Panc1 (cell line): Measurements from ENCODE around the gene MNAT1. TPM values are rescaled to one million over a fixed set of nuclear protein-coding genes. Genes with fewer than 3 reads are reported as not detected.
"Not testable (repeated sequence)": the region's sequence is repeated elsewhere in the genome, so short reads cannot be mapped to it uniquely, and the experiment has no call there.

Source experiments
- ATAC-seq: fragments of 200-7000 bp; cut with Tn5 transposase; 2 replicates; pipeline ENCODE4 v1.9.1; 2020; ENCODE audit warnings: mild to moderate bottlenecking, moderate library complexity
- BruUV-seq: library from RNA; stranded (reverse); fragments of 400-500 nt; replicated peaks from 2 replicates; lab custom pipeline; 2021; lab: Mats Ljungman, UMichigan
- CTCF ChIA-PET: fragments of 300-600 bp; sonication (Branson Sonifier 250); formaldehyde crosslinking; loops from one replicate; lab custom pipeline; 2022; ENCODE audit warnings: antibody characterized with exemption; lab: Charles Lee
- POLR2A ChIA-PET: fragments of 300-600 bp; sonication (Branson Sonifier 250); formaldehyde crosslinking; loops from one replicate; lab custom pipeline; 2022; ENCODE audit warnings: antibody characterized with exemption; lab: Charles Lee
- DNase-seq: peaks from one replicate; pipeline ENCODE4 v3.0.0-alpha.2; 2010; ENCODE audit warnings: low read depth, low spot score
- H3K27ac ChIP-seq: 2 replicates; pipeline ENCODE4 v1.5.1; 2011; ENCODE audit warnings: mild to moderate bottlenecking, low read length, inconsistent platforms
- H3K27me3 ChIP-seq: fragments of 200-500 bp; sonication (Bioruptor generic); 2 replicates; pipeline ENCODE4 v1.6.0; 2014; ENCODE audit warnings: low read length, inconsistent platforms; ENCODE audit not compliant: control insufficient read depth, insufficient read depth
- H3K36me3 ChIP-seq: fragments of 200-500 bp; sonication (Bioruptor generic); 2 replicates; pipeline ENCODE4 v1.5.1; 2014; ENCODE audit warnings: inconsistent platforms, mild to moderate bottlenecking, low read length, moderate library complexity; ENCODE audit not compliant: control insufficient read depth, insufficient read depth
- H3K4me1 ChIP-seq: 2 replicates; pipeline ENCODE4 v1.5.1; 2011; ENCODE audit warnings: inconsistent platforms, mild to moderate bottlenecking, low read length, moderate library complexity; ENCODE audit not compliant: control insufficient read depth, insufficient read depth
- H3K4me3 ChIP-seq, 2 experiments: 2 replicates each; pipeline ENCODE4 v1.5.1; 2011 to 2012; ENCODE audit warnings: low read depth in 2 of 2, low read length in 2 of 2, mild to moderate bottlenecking in 2 of 2, inconsistent platforms in 1 of 2, moderate library complexity in 1 of 2
- H3K9me3 ChIP-seq: fragments of 200-500 bp; sonication (Bioruptor generic); 2 replicates; pipeline ENCODE4 v1.5.1; 2014; ENCODE audit warnings: low read depth, mild to moderate bottlenecking, inconsistent platforms, low read length, moderate library complexity; ENCODE audit not compliant: control insufficient read depth, insufficient read depth
- POLR2AphosphoS5 ChIP-seq: IDR thresholded peaks from 2 replicates; pipeline ENCODE4 v1.6.1; 2012; ENCODE audit warnings: mild to moderate bottlenecking, low read depth, low read length, moderate library complexity
- SIN3A ChIP-seq: IDR thresholded peaks from 2 replicates; pipeline ENCODE4 v1.6.1; 2012; ENCODE audit warnings: low read depth, mild to moderate bottlenecking, low read length, moderate library complexity, borderline replicate concordance; ENCODE audit not compliant: insufficient read depth
- TCF7L2 ChIP-seq: IDR thresholded peaks from 2 replicates; pipeline ENCODE4 v1.6.1; 2011; ENCODE audit warnings: mild to moderate bottlenecking, low read depth, low read length, inconsistent platforms
- in situ Hi-C: cut with HindIII; loops from 2 replicates; pipeline ENCODE4 v1.10.0; 2016; ENCODE audit warnings: low sequenced_read_pairs, low pct_unique_long_range_greater_than_20kb
- intact Hi-C: fragments of 100-400 bp; cut with micrococcal nuclease; formaldehyde crosslinking; loops from one replicate; pipeline ENCODE4 v1.10.0; 2022; ENCODE audit not compliant: unreplicated experiment
- total RNA-seq: library from RNA; stranded (reverse); gene quantifications from one replicate; pipeline ENCODE4 v1.2.1, GENCODE V29; 2021; ENCODE audit not compliant: unreplicated experiment
- TF ChIP-seq, protein P1 (sequence below): fragments of 450-650 bp; IDR thresholded peaks from 2 replicates; pipeline ENCODE4 v1.5.1; 2017; ENCODE audit warnings: mild to moderate bottlenecking
- TF ChIP-seq, protein P2 (sequence below), 2 experiments: IDR thresholded peaks; 2 replicates each; pipeline ENCODE4 v1.6.1; 2011 to 2012; ENCODE audit warnings: low read depth in 2 of 2, control low read depth in 1 of 2, low read length in 1 of 2, mild to moderate bottlenecking in 1 of 2, moderate library complexity in 1 of 2; ENCODE audit not compliant: insufficient read depth in 1 of 2

The MNAT1 gene
- total RNA-seq, 1 experiment from 2014 or later = 29.4 TPM

DNA sequence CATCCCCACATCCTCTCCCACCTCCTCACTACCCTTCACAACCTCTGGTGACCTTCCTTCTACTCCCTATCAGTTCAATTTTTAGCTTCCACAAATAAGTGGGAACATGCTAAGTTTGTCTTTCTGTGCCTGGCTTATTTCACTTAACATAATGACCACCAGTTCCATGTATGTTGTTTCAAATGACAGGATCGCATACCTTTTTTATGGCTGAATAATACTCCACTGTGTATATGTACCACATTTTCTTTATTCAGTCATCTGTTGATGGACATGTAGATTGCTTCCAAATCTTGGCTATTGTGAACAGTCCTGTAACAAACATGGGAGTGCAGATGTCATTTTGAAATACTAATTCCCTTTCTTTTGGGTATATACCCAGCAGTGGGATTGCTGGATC is 147.7 kb downstream of the MNAT1 start:
- in situ Hi-C loops (no loop called here), intact Hi-C loops (no loop called here)
- Histone ChIP-seq H3K4me3 (no peak overlapping the region), H3K36me3 (no peaks in the 10 kb centered on the region), H3K27me3 (no peaks in the 10 kb centered on the region), H3K27ac (no peak overlapping the region), H3K4me1 (no peaks in the 10 kb centered on the region), H3K9me3 (no peaks in the 10 kb centered on the region)
- CTCF ChIA-PET = no interaction called here
- TF ChIP-seq, protein P1, sequence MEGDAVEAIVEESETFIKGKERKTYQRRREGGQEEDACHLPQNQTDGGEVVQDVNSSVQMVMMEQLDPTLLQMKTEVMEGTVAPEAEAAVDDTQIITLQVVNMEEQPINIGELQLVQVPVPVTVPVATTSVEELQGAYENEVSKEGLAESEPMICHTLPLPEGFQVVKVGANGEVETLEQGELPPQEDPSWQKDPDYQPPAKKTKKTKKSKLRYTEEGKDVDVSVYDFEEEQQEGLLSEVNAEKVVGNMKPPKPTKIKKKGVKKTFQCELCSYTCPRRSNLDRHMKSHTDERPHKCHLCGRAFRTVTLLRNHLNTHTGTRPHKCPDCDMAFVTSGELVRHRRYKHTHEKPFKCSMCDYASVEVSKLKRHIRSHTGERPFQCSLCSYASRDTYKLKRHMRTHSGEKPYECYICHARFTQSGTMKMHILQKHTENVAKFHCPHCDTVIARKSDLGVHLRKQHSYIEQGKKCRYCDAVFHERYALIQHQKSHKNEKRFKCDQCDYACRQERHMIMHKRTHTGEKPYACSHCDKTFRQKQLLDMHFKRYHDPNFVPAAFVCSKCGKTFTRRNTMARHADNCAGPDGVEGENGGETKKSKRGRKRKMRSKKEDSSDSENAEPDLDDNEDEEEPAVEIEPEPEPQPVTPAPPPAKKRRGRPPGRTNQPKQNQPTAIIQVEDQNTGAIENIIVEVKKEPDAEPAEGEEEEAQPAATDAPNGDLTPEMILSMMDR = no peak
- ATAC-seq (no peak), DNase-seq (no peak)
- POLR2A ChIA-PET = no interaction called here
- BruUV-seq = no TSS peak

DNA sequence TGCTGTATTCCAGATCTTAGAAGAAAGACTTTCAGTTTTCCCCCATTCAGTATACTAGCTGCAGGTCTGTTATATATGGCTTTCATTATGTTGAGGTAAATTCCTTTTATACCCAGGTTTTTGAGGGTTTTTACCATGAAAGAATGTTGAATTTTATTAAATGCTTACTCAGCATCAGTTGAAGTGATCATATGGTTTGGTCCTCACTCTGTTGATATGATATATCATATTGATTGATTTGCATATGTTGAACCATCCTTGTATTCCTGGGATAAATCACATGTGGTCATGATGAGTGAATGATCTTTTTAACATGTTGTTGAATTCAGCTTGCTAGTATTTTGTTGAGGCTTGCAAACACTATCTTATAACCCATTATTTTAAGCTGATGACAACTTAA is 149.6 kb downstream of the MNAT1 start:
- Histone ChIP-seq H3K4me1 (no peaks in the 10 kb centered on the region), H3K36me3 (no peaks in the 10 kb centered on the region), H3K27me3 (no peaks in the 10 kb centered on the region), H3K9me3 (no peaks in the 10 kb centered on the region), H3K27ac (no peak overlapping the region), H3K4me3 (no peak overlapping the region)
- no peak for ATAC-seq
- no peak for DNase-seq
- POLR2A ChIA-PET = no interaction called here
- CTCF ChIA-PET = no interaction called here
- no TSS peak for BruUV-seq
- TF ChIP-seq, protein P2, sequence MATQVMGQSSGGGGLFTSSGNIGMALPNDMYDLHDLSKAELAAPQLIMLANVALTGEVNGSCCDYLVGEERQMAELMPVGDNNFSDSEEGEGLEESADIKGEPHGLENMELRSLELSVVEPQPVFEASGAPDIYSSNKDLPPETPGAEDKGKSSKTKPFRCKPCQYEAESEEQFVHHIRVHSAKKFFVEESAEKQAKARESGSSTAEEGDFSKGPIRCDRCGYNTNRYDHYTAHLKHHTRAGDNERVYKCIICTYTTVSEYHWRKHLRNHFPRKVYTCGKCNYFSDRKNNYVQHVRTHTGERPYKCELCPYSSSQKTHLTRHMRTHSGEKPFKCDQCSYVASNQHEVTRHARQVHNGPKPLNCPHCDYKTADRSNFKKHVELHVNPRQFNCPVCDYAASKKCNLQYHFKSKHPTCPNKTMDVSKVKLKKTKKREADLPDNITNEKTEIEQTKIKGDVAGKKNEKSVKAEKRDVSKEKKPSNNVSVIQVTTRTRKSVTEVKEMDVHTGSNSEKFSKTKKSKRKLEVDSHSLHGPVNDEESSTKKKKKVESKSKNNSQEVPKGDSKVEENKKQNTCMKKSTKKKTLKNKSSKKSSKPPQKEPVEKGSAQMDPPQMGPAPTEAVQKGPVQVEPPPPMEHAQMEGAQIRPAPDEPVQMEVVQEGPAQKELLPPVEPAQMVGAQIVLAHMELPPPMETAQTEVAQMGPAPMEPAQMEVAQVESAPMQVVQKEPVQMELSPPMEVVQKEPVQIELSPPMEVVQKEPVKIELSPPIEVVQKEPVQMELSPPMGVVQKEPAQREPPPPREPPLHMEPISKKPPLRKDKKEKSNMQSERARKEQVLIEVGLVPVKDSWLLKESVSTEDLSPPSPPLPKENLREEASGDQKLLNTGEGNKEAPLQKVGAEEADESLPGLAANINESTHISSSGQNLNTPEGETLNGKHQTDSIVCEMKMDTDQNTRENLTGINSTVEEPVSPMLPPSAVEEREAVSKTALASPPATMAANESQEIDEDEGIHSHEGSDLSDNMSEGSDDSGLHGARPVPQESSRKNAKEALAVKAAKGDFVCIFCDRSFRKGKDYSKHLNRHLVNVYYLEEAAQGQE (IDR thresholded peaks at IDR 0.05; ENCODE audit: insufficient read depth in 1 of 2, low read depth in 2 of 2, low read length in 1 of 2) = no peak
- TF ChIP-seq TCF7L2 (no peak), SIN3A (no peak), POLR2AphosphoS5 (no peak)
- TF ChIP-seq, protein P1 = no peak
- intact Hi-C loops (no loop called here), in situ Hi-C loops (no loop called here)

DNA sequence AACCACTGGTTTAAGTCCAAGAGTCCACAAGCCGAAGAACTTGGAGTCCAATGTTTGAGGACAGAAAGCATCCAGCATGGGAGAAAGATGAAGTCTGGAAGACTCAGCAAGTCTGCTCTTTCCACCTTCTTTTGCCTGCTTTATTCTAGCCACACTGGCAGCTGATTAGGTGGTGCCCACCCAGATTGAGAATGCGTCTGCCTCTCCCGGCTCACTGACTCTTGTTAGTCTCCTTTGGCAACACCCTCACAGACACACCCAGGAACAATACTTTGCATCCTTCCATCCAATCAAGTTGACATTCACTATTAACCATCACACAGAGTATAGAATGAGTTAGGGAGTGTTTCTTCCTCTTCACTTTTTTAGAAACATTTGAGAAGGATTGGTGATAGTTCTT is 156.1 kb downstream of the MNAT1 start:
- H3K4me1 ChIP-seq, CTCF ChIA-PET, intact Hi-C loops, BruUV-seq, H3K27me3 ChIP-seq, H3K27ac ChIP-seq, in situ Hi-C loops, POLR2A ChIA-PET, H3K36me3 ChIP-seq, DNase-seq, H3K9me3 ChIP-seq, ATAC-seq, H3K4me3 ChIP-seq: not testable (repeated sequence)
